NB4 (cell line): Measurements from ENCODE around the gene METTL18.

Source experiments
- MYC ChIP-seq: IDR thresholded peaks from 2 replicates; pipeline ENCODE4 v1.6.1; 2011; ENCODE audit warnings: low read depth, low read length
- POLR2A ChIP-seq: IDR thresholded peaks from 2 replicates; pipeline ENCODE4 v1.6.1; 2011; ENCODE audit warnings: mild to moderate bottlenecking; ENCODE audit not compliant: insufficient read length; ENCODE audit errors: extremely low read depth
- TF ChIP-seq, protein P1 (sequence below): IDR thresholded peaks from one replicate; pipeline ENCODE4 v1.5.1; 2012; ENCODE audit warnings: low read depth, low read length
- TF ChIP-seq, protein P2 (sequence below): IDR thresholded peaks from 2 replicates; pipeline ENCODE4 v1.6.1; 2011; ENCODE audit warnings: low read depth, low read length

DNA sequence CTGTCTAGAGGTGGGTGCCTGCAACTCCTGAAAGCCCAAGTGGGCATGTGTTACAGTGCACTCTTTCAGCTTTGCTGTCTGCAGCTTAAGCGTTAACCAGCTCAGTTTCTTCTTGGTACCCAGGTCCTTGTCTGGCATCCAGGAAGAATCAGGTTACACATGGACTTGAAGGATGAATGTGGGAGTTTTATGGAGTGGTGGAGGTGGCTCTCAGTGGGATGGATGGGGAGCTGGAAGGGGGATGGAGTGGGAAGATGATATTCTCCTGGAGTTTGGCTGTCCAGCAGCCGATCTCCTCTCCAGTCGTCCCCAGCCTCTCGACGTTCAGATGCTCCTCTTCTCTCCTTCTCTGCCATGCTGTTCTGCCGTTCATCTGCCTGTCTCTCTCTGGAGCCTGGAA is 9.4 kb downstream of the METTL18 start:
- TF ChIP-seq, protein P1, sequence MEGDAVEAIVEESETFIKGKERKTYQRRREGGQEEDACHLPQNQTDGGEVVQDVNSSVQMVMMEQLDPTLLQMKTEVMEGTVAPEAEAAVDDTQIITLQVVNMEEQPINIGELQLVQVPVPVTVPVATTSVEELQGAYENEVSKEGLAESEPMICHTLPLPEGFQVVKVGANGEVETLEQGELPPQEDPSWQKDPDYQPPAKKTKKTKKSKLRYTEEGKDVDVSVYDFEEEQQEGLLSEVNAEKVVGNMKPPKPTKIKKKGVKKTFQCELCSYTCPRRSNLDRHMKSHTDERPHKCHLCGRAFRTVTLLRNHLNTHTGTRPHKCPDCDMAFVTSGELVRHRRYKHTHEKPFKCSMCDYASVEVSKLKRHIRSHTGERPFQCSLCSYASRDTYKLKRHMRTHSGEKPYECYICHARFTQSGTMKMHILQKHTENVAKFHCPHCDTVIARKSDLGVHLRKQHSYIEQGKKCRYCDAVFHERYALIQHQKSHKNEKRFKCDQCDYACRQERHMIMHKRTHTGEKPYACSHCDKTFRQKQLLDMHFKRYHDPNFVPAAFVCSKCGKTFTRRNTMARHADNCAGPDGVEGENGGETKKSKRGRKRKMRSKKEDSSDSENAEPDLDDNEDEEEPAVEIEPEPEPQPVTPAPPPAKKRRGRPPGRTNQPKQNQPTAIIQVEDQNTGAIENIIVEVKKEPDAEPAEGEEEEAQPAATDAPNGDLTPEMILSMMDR = no peak
- no peak for TF ChIP-seq POLR2A
- TF ChIP-seq MYC = no peak
- TF ChIP-seq, protein P2, sequence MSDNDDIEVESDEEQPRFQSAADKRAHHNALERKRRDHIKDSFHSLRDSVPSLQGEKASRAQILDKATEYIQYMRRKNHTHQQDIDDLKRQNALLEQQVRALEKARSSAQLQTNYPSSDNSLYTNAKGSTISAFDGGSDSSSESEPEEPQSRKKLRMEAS = no peak
